ENCODE data around the gene TIMM17B. TPM values are rescaled to one million over a fixed set of nuclear protein-coding genes. Genes with fewer than 3 reads are reported as not detected.

The TIMM17B gene
- total RNA-seq, 2 donors from 2014 or later, result 78.6 to 83.3 TPM

DNA sequence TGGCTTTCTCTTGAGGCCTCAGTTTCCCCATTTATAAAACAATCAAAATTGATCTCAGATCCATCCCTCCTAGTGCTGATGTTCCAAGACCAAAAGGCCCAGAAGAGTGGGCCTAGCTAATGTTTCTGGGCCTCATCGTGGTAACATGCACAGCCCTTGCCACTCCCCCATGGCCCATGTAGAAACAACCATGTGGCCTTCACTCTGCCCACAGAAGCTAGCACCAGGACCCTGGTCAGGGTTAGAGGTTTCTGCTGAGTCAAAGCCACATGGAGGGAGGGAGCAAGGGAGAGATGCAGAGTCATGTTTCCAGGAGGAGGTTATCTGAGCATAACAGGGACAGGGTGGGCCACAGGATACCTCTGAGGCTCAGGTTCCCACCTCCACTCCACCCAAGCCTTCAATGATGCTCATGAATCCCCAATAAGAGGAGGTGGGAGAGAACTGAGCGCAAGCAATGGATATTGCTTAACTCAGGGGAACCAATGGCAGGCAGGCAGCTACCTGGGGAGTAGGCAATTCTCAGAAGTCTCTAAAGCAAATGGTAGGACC lies 42.9 kb upstream of the TIMM17B start:
- Histone ChIP-seq H3K9me3 (ENCODE audit: control insufficient read depth, low read length) (no peaks in the 10 kb centered on the region), H3K4me1 (ENCODE audit: control insufficient read depth, insufficient read depth, low read length) (peaks cover 3% of the 10 kb centered on the region), H3K27me3 (ENCODE audit: control insufficient read depth, insufficient read depth, low read length, poor library complexity, severe bottlenecking) (no peaks in the 10 kb centered on the region), H3K27ac (ENCODE audit: low read depth, low read length) (no peak overlapping the region), H3K9ac (ENCODE audit: extremely low read depth, low read length, poor library complexity, severe bottlenecking) (no peak overlapping the region), H3K36me3 (ENCODE audit: control insufficient read depth, insufficient read depth, low read length) (peaks cover 28% of the 10 kb centered on the region), H3K4me3 (ENCODE audit: low read length) (no peak overlapping the region)
- H3K4me3 Mint-ChIP-seq, result no peak overlapping the region
- no peak for DNase-seq
- 92% methylated on average over 2 of the region's 2 CpGs; no CpG with 5 or more reads in 1 of the 2 experiments for WGBS, 2 experiments (ENCODE audit: insufficient coverage in 1 of 2, insufficient read length in 1 of 2)
- no peaks in the 10 kb centered on the region for H3K27me3 Mint-ChIP-seq (ENCODE audit: insufficient read depth)
- H3K9me3 Mint-ChIP-seq, result peaks cover 62% of the 10 kb centered on the region
- TF ChIP-seq, protein P1, sequence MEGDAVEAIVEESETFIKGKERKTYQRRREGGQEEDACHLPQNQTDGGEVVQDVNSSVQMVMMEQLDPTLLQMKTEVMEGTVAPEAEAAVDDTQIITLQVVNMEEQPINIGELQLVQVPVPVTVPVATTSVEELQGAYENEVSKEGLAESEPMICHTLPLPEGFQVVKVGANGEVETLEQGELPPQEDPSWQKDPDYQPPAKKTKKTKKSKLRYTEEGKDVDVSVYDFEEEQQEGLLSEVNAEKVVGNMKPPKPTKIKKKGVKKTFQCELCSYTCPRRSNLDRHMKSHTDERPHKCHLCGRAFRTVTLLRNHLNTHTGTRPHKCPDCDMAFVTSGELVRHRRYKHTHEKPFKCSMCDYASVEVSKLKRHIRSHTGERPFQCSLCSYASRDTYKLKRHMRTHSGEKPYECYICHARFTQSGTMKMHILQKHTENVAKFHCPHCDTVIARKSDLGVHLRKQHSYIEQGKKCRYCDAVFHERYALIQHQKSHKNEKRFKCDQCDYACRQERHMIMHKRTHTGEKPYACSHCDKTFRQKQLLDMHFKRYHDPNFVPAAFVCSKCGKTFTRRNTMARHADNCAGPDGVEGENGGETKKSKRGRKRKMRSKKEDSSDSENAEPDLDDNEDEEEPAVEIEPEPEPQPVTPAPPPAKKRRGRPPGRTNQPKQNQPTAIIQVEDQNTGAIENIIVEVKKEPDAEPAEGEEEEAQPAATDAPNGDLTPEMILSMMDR (conservative IDR thresholded peaks at IDR 0.05), result no peak
- H3K4me1 Mint-ChIP-seq, result peaks cover 16% of the 10 kb centered on the region
- H3K36me3 Mint-ChIP-seq (ENCODE audit: low read depth), result peaks cover 40% of the 10 kb centered on the region
- H3K27ac Mint-ChIP-seq, result no peak overlapping the region

DNA sequence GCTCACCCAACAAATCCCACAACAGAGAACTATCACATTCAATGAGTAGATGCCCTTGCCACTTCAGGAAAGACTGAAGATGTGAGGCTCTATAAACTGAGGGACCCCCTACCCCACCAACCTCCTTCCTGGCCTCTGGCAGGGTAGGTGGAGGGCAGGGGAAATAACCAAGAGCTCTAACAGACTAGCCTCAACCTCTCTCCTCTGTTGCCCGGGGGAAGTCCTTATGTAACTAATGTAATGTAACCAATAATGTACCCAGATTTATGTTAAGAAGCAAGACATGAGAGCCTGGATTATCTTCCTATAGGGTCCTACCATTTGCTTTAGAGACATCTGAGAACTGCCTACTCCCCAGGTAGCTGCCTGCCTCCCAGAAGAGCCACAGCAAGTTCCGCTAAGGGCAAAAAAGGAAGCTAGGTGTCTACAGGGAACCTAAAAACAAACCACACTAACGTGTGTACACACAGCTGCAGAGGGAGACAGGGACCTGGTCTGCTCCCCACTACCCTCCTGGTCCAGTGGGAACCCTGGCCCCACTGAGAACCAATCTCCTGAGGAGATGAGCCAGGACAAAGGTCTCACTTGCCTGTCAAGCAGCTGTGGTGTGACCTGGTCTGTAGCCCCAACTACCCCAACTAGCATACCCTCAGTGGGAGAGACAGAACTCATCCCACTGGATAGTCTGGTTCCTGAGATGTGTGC lies 42.1 kb upstream of the TIMM17B start:
- H3K9me3 ChIP-seq (ENCODE audit: control insufficient read depth, low read length), result no peaks in the 10 kb centered on the region
- H3K4me1 ChIP-seq (ENCODE audit: control insufficient read depth, insufficient read depth, low read length), result peaks cover 3% of the 10 kb centered on the region
- Mint-ChIP-seq H3K36me3 (ENCODE audit: low read depth) (peaks cover 48% of the 10 kb centered on the region), H3K4me1 (peaks cover 16% of the 10 kb centered on the region), H3K4me3 (no peak overlapping the region), H3K27me3 (ENCODE audit: insufficient read depth) (no peaks in the 10 kb centered on the region), H3K9me3 (peaks cover 70% of the 10 kb centered on the region), H3K27ac (no peak overlapping the region)
- 89% methylated on average over 2 of the region's 3 CpGs; no CpG with 5 or more reads in 1 of the 2 experiments for WGBS, 2 experiments (ENCODE audit: insufficient coverage in 1 of 2, insufficient read length in 1 of 2)
- H3K27me3 ChIP-seq (ENCODE audit: control insufficient read depth, insufficient read depth, low read length, poor library complexity, severe bottlenecking), result no peaks in the 10 kb centered on the region
- TF ChIP-seq, protein P1 (conservative IDR thresholded peaks at IDR 0.05), result no peak
- H3K36me3 ChIP-seq (ENCODE audit: control insufficient read depth, insufficient read depth, low read length), result peaks cover 35% of the 10 kb centered on the region
- H3K9ac ChIP-seq (ENCODE audit: extremely low read depth, low read length, poor library complexity, severe bottlenecking), result no peak overlapping the region
- DNase-seq, result no peak
- no peak overlapping the region for H3K4me3 ChIP-seq (ENCODE audit: low read length)
- no peak overlapping the region for H3K27ac ChIP-seq (ENCODE audit: low read depth, low read length)

DNA sequence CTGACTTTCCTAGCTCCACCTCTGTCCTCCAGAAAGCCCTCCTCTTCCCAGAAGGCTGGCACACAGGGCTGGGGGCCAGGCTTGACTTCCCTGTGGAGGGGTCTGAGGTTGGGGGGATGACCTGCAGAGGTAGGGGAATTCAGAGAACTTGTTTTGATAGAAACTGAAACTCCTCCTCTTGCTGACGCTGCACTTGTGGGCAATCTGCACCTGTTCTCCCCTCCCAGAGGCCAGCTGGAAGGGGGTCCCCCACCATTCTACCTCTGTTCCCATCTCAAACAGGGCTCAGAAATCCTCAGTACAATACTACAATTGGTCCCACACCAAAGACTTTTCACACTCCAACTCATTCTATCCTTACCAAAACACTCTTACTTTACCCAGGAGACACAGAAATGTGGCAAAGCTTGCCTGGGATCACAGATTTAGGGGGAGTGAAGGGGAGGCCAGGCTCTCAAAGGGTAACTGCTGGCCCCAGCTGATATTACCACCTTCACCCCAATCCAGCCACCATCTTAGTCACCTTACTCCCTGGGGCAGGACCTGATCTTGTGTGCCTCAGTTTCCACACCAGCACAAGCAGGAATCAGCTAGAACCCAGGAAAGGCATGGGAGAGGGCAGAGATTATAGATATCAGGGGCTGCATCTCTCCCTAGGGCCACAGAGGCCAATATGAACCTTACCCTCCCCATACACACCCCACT lies 41.3 kb upstream of the TIMM17B start:
- 100% methylated on average over 1 of the region's 1 CpG; no CpG with 5 or more reads in 1 of the 2 experiments for WGBS, 2 experiments (ENCODE audit: insufficient coverage in 1 of 2, insufficient read length in 1 of 2)
- no peaks in the 10 kb centered on the region for H3K9me3 ChIP-seq (ENCODE audit: control insufficient read depth, low read length)
- Mint-ChIP-seq H3K27me3 (ENCODE audit: insufficient read depth) (no peaks in the 10 kb centered on the region), H3K36me3 (ENCODE audit: low read depth) (peaks cover 51% of the 10 kb centered on the region), H3K4me1 (peaks cover 16% of the 10 kb centered on the region), H3K27ac (no peak overlapping the region), H3K9me3 (peaks cover 67% of the 10 kb centered on the region), H3K4me3 (no peak overlapping the region)
- no peak overlapping the region for H3K4me3 ChIP-seq (ENCODE audit: low read length)
- no peak for DNase-seq
- H3K27ac ChIP-seq (ENCODE audit: low read depth, low read length), result no peak overlapping the region
- no peaks in the 10 kb centered on the region for H3K27me3 ChIP-seq (ENCODE audit: control insufficient read depth, insufficient read depth, low read length, poor library complexity, severe bottlenecking)
- peaks cover 42% of the 10 kb centered on the region for H3K36me3 ChIP-seq (ENCODE audit: control insufficient read depth, insufficient read depth, low read length)
- H3K9ac ChIP-seq (ENCODE audit: extremely low read depth, low read length, poor library complexity, severe bottlenecking), result no peak overlapping the region
- H3K4me1 ChIP-seq (ENCODE audit: control insufficient read depth, insufficient read depth, low read length), result peaks cover 3% of the 10 kb centered on the region
- TF ChIP-seq, protein P1 (conservative IDR thresholded peaks at IDR 0.05), result no peak
